ENCODE measurements around the gene SLAMF6. TPM values are rescaled to one million over a fixed set of nuclear protein-coding genes. Genes with fewer than 3 reads are reported as not detected.

The SLAMF6 gene
- total and polyA plus RNA-seq, 10 of the 15 experiments (the other 5 are each of a cell fraction or from before 2014, with no cell fraction given) = 20.5 to 89.6 (median 36.5) TPM

- TF ChIP-seq MEF2B (IDR thresholded peaks at IDR 0.05; ENCODE audit: partially characterized antibody, poor library complexity, severe bottlenecking) (no peak), E2F8 (IDR thresholded peaks at IDR 0.05; ENCODE audit: low read depth, partially characterized antibody) (no peak), SPI1 (IDR thresholded peaks at IDR 0.05; ENCODE audit: borderline replicate concordance, insufficient read depth, low read depth, low read length) (peak; percentile 67; the same call in 1 of the 2 replicates), CBX5 (IDR thresholded peaks at IDR 0.05; ENCODE audit: low read depth) (0 out of 2 replicates have a peak, but pooled peaks have one; percentile 64), RAD21 (IDR thresholded peaks at IDR 0.05; ENCODE audit: insufficient read depth, low read depth, low read length) (no peak), CBX3 (IDR thresholded peaks at IDR 0.05; ENCODE audit: borderline replicate concordance, low read depth) (no peak), SMAD1 (IDR thresholded peaks at IDR 0.05; ENCODE audit: low read depth, partially characterized antibody) (peak; percentile 97), ZZZ3 (IDR thresholded peaks at IDR 0.05; ENCODE audit: control insufficient read depth, insufficient read length, low read depth) (no peak), NR2C1 (IDR thresholded peaks at IDR 0.05) (no peak), SREBF2 (IDR thresholded peaks at IDR 0.05; ENCODE audit: low read length) (no peak), SMAD5 (IDR thresholded peaks at IDR 0.05; ENCODE audit: low read depth) (peak; percentile 78; the same call in 1 of the 2 replicates), BCL3 (IDR thresholded peaks at IDR 0.05; ENCODE audit: borderline replicate concordance, insufficient read depth, low read depth, low read length, poor library complexity, severe bottlenecking) (no peak), SMC3 (IDR thresholded peaks at IDR 0.05; ENCODE audit: borderline replicate concordance, low read length) (peak; percentile 19; the same call in 1 of the 2 replicates), MYB (IDR thresholded peaks at IDR 0.05; ENCODE audit: borderline replicate concordance, low read depth, low read length) (no peak), RBBP5 (conservative IDR thresholded peaks at IDR 0.05) (no peak), SIX5 (IDR thresholded peaks at IDR 0.05; ENCODE audit: low read depth, low read length, severe bottlenecking) (no peak), EED (IDR thresholded peaks at IDR 0.05; ENCODE audit: low read depth) (no peak), SKIL (IDR thresholded peaks at IDR 0.05; ENCODE audit: low read depth, poor library complexity, severe bottlenecking) (peak; percentile 74), JUNB (IDR thresholded peaks at IDR 0.05) (no peak), GABPA (IDR thresholded peaks at IDR 0.05; ENCODE audit: low read depth) (no peak), IRF3 (IDR thresholded peaks at IDR 0.05) (no peak)
Measured at GRCh38 chr1:160522622-160523345, at the start of gene SLAMF6 (continued).
